ENCODE measurements around the gene AJAP1. TPM values are rescaled to one million over a fixed set of nuclear protein-coding genes. Genes with fewer than 3 reads are reported as not detected.

The AJAP1 gene
- total RNA-seq, 1 experiment from 2014 or later, result not detected

- ChIA-PET CTCF (no interaction called here), POLR2A (no interaction called here), RAD21 (ENCODE audit: low non-redundant PET in 1 of 2, low total read pairs in 2 of 2, uncharacterized antibody in 2 of 2, unreplicated experiment in 2 of 2) (no interaction called here)
- Histone ChIP-seq H3K79me2 (ENCODE audit: insufficient read depth, low read length) (no peaks in the 10 kb centered on the region), H2AFZ (ENCODE audit: low read depth, low read length, poor library complexity, severe bottlenecking) (no peak overlapping the region), H3K4me3 (replicated peaks in 1 of 2; ENCODE audit: low read depth in 1 of 2, low read length in 2 of 2) (no peak overlapping the region), H3K9me2 (ENCODE audit: insufficient read depth) (no peaks in the 10 kb centered on the region), H4K20me1 (ENCODE audit: insufficient read depth) (no peaks in the 10 kb centered on the region), H3K27me3 (ENCODE audit: insufficient read depth, low read length) (no peaks in the 10 kb centered on the region), H3K4me1 (ENCODE audit: control insufficient read depth in 1 of 2, insufficient read depth in 2 of 2, low read length in 2 of 2) (no peaks in the 10 kb centered on the region), H3K9ac (ENCODE audit: low read length) (no peak overlapping the region), H3K36me3 (ENCODE audit: control insufficient read depth in 1 of 2, insufficient read depth in 2 of 2, low read length in 2 of 2) (no peaks in the 10 kb centered on the region), H3K4me2 (ENCODE audit: low read length) (no peak overlapping the region), H3K27ac (ENCODE audit: low read depth, low read length) (no peak overlapping the region), H3K9me3 (ENCODE audit: control insufficient read depth in 1 of 2, insufficient read depth in 1 of 2, low read depth in 1 of 2, low read length in 2 of 2) (no peaks in the 10 kb centered on the region; a peak in 2 of 4 replicates)
- TF ChIP-seq SRF (IDR thresholded peaks at IDR 0.05; ENCODE audit: low read depth) (no peak), EGR1 (IDR thresholded peaks at IDR 0.05; ENCODE audit: low read depth) (no peak), SIN3A (IDR thresholded peaks at IDR 0.05; ENCODE audit: low read depth) (no peak), EZH2phosphoT487 (IDR thresholded peaks at IDR 0.05; ENCODE audit: borderline replicate concordance) (no peak), ZNF274 (IDR thresholded peaks at IDR 0.05; ENCODE audit: low read depth, low read length) (no peak), REST (IDR thresholded peaks at IDR 0.05; ENCODE audit: low read depth) (no peak), ELF1 (IDR thresholded peaks at IDR 0.05; ENCODE audit: borderline replicate concordance, low read depth) (no peak), FOSL1 (IDR thresholded peaks at IDR 0.05; ENCODE audit: low read depth) (no peak), ZBTB33 (IDR thresholded peaks at IDR 0.05; ENCODE audit: extremely low read depth, insufficient replicate concordance, low read length) (no peak), POLR2A (IDR thresholded peaks at IDR 0.05; ENCODE audit: borderline replicate concordance, extremely low read depth, insufficient read depth, insufficient read length) (no peak)
- no TSS peak for BruUV-seq (replicated peaks)
- ATAC-seq (no peak), DNase-seq (ENCODE audit: low read depth, low spot score) (no peak)
- intact Hi-C loops (cut with micrococcal nuclease), result no loop called here
Measured at GRCh38 chr1:4775506-4775905, 121.1 kb downstream of the AJAP1 start.

Measured in HCT116 (cell line).